Kidney tubule cell (primary cell): ENCODE measurements around the gene HSPA12A.

ENCODE experiments used
- DNase-seq: peaks from one replicate; pipeline ENCODE4 v3.0.0-alpha.2; 2018; ENCODE audit warnings: low spot score

Gene HSPA12A

DNA sequence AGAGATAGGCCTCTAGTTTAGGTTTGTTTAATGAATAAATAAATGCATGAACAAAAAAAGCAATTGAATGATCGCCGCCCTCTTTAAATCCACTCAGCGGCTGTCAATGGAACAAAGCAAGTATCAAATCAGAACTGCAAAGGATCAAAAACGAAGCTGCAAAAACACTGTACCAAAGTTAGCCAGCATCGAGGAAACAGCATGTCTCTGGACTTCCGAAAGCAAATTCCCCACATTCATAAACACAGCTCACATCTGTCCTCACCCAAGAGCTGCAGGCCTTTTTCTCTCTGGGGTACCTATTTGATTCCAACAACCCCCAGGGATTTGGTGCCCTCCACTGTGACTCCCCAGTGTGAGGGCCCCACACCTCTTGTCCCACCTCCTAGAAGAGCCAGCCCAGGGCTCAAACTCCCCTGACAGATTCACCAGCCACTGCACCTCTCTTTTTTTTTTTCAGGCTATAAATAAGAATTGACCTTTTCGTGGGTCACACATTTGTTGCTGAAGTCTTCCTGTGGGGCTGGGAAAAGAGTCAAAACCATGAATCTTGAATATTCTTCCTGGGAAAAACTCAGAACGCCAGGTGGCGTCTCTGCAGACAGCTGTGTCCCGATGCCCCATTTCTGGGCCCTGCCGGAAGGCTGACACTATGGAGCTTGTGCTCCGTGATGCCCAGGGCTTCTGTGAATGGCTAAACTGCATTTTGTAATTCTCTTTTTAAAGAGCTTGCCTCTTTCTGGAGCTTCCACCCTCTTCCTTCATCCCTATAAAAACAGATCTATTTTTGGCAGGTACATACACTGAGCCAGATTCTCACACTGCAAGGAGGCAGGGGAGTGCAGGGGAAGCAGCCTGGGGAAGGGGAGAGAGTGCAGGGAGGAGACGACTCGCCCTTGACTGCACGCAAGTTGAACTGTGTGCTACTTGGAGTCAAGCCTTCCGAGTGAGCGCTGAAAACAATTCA lies 51.7 kb downstream of the HSPA12A start:
- DNase-seq, result no peak

DNA sequence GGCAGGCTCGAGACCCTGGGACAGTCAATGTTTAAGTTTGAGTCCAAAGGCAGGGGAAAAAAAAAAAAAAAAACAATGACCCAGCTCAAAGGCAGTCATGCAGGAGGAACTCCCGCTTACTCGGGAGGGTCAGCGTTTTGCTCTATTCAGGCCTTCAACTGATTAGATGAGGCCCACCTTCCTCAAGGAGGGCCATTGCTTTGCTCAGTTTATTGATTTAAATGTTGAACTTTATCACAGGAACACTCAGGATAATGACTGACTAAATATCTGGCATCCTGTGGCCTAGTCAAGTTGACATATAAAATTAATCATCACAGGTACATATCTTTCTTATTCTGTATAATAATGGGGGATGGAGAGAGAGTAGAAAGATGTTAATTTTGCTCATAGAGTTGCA lies 52.6 kb downstream of the HSPA12A start:
- DNase-seq, result no peak

DNA sequence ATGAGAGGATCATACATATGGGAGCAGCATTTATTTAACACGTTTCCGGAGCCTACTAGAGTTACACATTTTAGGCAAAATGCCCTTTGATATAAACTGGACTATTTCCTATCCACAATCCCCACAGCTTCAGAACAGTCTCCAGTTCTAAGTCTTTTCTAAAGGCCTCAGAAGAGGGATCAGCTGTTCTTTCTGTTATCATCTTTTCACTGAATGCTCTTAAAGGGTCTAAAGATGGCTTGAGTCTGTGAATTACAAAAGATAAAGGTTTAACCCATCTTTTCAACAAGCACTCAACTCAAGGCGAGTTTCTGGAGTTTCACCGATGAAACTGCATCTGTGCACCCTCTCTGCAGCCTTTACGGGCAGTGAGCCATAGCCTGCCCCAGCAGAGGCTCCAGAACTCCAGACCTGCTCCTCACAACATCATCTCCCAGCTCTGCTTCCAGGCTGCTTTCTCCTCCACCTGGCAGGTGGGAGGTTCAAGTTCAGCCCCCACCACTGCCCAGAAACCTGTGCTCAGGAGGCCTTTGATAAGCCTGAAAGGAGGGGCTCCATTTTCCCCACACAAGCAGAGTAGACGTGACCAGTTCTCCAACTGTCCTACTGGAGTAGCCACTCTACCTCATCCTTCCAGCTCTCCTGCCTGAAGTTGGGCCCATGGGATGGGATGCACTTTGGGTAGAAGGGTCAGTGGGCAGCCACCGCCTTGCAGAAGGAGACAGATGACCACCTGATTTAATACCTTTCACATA lies 53.4 kb downstream of the HSPA12A start:
- no peak for DNase-seq

DNA sequence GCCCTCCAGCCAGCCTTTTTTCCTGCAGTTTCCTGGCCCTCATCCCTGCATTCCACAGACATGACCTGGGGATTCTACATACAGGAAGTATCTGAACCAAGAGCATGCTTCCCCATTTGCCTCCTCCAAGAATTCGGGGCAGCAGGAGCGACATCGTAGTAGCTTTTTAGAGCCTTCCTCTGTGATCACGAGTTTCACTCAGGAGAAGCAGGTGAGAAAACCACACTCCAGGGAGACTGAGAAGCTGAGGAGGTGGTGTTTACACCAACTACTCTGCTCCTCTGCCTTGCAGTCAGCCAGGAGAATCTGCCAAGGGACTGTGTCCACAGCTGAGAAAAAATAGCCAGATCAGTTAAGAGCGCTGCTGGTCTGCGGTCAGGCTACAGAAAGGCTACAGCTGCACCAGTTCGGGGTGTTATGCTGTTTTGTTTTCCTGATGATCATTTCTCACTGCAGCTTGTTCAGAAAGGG lies 54.1 kb downstream of the HSPA12A start:
- DNase-seq, result peak; percentile 82

DNA sequence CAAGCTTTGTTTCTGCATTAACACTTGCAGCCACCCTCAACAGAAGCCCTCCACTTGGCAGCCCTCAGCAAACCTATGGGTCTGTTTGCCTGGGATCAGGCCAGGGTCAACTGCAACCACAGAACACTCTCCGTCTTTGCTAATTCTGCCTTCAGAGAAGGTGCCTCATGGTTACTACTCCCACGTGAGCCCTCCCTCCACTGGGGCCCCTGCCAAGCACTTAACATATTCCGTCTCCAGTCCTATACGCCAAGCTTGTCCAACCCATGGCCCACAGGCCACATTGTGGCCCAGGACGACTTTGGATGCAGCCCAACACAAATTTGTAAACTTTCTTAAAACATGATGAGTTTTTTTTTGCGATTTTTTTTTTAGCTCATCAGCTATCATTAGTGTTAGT lies 54.7 kb downstream of the HSPA12A start:
- no peak for DNase-seq

DNA sequence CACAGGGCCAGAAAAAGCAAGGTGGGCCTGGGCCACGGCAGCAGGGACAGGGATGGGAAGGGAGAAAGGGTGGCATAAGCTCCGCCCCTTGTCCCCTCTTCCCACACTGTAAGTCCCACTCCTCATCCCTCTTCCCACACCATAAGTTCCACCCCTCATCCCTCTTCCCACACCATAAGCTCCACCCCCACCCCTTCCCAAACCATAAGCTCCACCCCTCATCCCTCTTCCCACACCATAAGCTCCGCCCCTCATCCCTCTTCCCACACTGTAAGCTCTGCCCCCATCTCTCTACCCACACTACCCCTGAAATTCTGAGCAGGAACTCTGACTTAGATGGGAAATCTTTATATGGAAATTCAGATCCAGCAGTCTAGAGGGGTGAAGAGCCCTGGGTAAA lies 55.7 kb downstream of the HSPA12A start:
- DNase-seq, result no peak

DNA sequence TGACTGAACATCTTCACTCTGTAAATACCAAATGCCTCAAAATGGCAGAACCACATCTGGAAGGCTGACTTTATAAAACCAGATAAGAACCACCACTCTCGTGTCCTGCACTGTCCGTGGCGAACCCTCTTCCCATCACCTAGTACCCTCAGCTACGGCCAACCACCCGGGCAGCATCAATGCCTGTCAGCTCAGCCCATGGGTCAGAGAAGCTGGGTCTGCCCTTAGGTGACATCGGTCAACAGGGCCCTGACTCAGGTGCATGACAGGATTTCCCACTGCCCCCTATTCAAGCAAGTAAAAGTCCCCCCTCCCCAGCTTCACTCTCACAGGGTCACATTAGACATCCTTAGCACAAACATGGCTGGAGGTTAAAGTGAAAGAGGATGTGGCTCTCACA lies 56.6 kb downstream of the HSPA12A start:
- DNase-seq, result no peak

DNA sequence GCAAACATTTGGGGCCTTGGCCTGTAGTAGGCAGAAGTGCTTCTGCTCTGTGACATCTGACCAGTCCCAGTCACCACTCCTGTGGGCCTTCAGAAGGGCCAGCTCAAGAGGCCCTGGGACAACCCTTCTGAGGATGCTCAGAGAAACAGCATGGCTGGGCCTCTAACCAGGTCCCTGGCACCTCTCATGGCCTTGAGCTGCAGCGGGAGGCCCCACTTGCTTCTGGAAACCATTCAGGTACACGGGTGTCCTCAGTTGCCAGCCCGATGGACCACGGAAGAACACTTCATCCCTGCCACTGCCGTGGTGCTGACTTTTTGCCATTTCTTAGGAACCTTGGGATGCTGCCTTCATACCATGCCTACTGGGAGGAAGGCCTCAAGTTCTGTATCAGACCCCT lies 57.6 kb downstream of the HSPA12A start:
- DNase-seq, result no peak

DNA sequence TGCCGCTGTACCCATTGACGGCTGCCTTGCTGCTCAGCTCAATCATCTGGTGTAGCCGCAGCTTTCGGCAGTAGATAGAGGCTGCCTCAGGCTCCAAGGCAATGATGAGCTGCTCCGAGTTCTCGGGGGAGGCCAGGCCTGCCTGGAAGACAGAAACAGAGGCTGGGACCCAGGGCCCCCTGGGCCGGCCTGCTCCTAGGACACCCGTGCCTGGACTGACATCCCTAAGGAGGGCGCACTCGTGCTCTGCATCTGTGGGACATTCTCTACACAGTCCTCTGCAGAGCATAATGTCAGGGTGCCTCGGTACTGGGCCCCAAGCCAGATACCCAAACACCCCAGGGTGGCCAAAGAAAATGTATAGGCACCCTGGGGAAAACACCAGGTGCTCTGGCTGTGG lies 58.5 kb downstream of the HSPA12A start:
- peak; percentile 16 for DNase-seq

DNA sequence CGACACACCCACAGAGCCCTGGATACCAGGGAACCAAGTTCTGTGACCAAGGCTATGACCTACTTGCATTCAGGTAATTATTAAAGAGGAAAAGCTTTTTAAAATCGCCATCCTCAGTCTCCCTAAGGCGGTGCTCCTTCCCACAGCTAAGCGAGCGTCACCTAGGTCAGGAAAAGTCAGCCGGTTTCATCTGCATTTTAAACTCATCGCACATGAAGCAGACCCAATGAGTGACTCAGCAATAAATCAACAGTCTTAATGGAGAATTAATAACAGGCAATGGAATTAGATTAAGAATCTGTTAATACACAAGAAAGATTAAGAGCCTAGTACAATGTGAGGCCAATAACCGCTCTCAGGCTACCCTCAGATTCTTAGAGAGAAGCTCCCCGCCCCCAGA lies 59.2 kb downstream of the HSPA12A start:
- DNase-seq, result peak; percentile 93

DNA sequence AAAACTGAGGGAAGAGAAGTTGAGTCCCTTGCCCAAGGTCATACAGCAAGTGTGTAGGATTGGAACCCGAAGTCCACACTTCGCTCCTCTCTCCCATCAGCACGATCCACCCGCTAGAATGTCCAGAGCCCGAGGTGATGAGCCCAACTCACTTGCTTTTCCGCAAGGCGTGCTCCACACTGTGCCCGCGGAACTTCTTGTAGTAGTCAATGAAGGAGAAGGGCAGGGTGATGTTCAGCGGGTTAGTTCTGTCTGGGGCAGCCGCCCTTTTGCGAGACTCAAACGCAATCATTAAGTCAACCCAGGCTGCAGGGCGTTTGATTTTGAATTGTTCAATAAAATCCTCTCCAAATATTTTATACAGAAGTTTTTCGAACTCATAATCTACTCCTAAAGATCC lies 63.0 kb downstream of the HSPA12A start:
- no peak for DNase-seq

DNA sequence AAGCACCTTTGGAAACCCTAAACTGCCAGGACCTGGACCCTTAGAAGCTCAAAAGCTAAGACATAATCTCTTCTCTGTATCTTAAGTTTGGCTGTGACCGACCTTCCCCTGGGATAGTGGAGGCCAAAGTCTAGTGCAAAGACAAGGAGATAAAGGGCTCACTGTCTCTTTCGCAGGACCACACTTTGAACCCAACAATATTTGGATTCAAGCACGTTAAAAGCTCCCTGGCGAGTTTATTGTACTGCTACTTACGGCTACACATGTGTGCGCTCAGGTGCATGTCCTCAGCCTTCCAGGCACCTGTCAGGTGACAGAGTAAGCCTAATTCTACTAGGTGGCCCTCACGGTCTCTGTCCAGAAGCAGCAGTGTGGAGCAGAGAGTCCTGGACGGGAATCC lies 65.7 kb downstream of the HSPA12A start:
- no peak for DNase-seq

DNA sequence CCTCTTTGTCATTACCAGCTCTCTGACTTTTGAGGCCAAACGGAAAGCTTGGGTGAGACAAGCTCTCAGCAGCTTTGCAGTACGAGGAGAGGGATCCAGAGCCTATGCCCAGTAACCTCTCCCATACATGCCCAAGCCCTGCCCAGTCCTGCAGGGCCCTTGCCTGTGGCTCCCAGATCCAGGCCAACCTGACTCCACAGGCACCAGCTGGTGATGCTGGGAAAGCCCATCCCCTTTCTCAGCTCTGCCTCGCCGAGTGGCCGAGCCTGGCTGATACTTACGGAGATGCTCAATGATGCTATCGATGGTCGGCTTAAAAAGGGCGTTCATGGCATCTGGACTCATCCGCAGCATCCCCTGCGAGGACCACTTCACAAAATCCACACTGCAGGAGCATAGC lies 66.2 kb downstream of the HSPA12A start:
- no peak for DNase-seq

DNA sequence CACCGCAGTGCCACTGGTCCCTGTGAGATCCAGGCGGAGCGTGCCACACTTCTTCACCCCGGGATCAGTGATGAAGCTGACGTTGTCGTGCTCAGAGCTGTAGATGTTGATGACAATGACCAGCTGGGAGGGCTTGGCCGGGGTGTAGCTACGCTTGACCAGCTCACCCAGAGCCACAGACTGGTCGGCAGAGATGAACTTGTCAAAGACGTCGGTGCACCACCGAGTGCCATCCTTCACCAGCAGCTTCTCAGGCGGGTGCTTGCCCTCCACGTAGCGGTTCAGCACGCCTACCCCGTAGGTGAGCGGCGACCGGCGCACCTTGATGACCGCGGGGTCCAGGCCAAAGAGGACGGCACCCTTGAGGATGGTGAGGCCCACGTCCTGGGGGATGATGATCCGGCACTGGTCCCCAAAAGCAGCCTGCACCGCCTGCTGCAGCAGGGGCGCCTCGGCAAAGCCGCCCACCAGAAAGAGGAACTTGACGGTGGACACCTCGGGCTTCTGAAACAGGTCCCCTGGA lies 67.4 kb downstream of the HSPA12A start:
- DNase-seq, result no peak

DNA sequence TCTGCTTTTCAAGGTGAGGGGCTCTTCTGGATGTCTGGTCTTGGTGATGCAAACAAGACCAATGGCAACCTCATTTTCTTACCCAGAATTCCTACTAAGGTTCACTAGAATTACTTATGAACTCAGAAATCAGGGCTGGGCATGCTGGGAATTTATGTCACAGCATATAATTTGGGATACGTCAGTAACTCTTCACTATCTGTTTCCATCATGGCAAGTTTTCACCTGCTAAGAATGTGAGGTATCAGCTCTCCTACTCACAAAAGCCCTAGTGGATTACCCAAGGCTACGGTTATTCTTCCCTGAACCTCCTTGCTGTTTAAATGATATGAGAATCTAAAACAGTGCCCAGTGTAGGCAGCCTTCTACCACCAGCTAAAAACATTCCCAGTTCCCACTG lies 68.5 kb downstream of the HSPA12A start:
- DNase-seq, result no peak

DNA sequence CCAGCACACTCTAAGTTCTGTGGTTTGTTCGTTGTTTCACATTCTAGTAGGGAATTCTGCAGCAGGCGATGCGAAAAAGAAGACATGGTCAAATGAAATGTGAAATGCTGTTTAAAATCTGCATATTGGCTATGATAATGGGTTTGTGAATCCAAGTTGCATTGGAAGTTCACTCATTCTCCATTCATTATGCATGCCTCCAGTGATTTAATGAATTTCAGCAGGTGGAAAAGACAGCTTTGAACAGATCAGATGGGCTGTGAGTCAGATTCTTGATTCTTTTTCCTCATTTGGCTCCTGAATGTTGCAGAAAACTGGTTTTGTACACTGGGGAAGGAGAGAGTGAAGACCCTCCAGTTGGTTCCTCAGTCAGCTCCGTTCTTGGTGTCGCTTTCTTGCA lies 69.5 kb downstream of the HSPA12A start:
- DNase-seq, result no peak

DNA sequence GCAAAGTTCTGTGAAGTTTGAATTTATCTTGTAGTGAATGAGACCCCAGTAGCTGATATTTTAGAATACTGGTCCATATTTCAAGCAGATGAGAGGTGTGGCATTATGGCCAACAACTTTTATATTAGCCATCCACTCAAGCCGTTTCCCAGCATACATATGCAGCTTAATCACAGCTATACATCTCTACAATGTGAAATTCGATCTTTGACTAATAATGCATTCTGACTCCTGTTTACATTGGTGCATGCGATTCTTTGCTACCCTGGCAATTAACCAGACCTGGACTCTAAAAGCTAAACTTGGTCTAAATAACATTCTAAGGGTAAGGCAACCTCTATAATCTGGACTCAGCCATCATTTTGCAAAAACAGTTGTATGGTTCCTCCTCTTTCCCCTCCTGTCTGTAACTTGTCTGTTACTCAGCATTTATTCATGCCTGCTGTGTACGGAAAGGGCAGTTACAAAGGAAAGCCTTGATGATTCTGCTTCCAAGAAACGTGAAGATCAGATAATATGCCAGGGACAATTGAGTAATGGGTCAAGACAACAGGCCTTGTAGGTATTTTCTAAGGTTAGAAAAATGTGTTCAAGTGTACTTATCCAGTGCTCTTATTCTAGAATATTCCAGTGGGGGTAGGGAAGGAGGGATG lies 71.0 kb downstream of the HSPA12A start:
- DNase-seq, result no peak

DNA sequence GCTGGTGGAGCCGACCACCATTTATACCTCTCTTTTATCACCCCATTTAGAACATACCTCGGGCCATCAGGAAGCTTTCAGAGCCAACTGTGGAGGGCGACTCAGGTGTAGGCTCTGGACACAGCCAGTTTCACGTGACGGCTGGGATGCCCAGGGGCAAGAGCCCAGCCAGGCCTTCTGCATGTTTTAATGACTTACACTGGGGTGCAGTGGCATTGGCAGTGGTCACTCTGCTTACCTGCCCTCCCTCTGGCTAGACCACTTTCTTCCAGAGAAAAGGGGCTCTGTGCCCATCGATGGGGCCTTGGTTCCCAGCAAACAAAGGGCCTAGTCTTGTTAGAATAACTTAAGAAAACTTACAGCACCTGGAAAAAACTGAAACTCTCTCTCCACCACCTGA lies 71.7 kb downstream of the HSPA12A start:
- DNase-seq, result no peak

DNA sequence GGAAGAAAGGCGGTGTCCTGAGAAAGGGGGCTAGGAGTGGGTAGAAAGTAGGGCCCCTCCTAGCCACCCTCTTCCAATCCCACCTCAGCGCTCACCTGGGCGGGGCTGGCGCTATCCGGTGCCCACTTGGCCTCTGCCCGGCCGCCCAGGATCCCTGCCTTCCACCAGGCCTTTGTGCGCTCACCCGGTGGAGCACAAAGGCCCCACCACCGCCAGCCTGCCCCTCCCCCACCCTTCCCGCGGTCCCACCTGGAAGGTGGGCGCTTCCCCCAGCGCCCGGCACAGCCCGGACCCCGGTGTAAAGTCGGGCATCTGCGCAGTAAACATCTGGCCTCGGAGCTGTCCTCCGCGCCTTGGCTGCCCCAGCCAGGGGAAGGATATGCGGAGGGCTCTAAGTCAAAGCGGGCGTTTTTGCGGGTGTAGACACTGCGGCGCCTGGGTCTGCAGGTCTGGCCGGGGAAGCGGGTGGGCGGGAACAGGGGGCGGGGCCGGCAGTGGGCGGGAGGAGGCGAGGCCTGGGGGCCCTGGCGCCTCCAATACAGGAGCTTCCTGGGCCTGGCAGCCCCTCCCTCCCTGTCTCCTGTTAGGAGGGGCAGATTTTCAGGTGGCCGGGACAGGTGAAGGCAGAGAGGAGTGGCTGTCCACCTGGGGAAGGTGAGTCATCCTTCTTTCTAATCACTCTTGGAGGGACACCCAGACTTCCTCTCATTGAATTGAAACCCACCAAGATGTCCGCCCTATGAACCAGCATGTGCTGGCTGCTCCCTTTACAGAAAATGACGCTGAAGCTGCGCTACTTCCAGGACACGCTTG lies 72.3 kb downstream of the HSPA12A start:
- peak; percentile 58 for DNase-seq

DNA sequence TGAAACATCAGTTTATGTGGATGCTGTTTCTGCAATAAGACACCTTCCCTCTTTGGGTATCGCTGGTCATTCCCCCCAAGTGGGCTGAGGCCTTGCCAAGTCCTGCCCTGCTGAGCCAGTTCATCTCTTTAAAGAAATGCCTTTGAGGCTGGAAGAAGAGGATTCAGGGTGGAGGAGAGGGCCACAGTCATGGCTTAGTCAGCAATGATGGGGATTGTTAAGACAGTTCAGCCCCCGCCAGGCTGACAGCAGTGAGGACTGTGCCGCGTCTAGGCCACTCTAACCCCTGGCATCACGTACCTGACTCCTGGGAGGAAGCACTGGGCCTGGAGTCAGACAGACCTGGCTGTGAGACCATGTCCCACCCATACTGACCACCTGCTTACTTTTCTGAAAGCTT lies 73.3 kb downstream of the HSPA12A start:
- peak; percentile 9 for DNase-seq

DNA sequence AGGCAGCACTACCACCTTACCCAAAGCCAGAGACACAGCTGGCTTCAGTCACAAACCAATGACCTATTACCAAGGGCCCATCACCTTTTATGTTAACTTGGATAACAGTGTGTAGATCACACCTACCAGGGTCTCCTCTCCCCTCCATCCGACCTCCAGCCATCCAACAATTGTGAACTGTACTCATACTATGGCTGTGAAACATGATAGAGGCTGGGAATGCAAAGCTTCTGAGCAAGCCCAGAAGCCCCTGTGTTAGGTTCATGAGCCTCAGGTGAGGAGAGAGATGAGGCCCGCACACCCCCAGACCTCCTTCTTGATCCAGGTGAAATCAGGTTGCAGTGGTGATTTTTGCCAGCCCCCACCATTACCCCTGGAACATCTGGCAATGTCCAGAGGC lies 73.9 kb downstream of the HSPA12A start:
- no peak for DNase-seq

DNA sequence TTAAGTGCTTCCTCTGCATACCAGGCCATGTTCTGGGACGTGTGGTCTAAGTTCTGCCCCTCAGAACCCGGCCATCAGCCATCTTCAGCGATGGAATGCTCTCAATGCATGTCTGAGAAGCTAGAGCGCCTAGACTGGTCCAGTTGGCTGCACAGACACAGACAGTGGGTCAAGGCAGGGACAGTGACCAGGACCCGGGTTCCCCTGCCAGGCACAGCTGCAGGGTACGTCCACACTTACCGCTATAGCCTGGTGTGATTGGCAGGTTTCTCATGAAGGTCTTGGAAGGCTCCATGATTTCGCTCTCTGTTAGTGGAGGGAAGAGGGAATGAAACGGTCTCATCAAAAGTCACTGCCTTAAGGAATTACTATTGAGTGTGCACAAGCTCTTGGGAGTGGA lies 74.3 kb downstream of the HSPA12A start:
- DNase-seq, result no peak
